H1 (cell line): ENCODE results near the gene FADS6. TPM values are rescaled to one million over a fixed set of nuclear protein-coding genes. Genes with fewer than 3 reads are reported as not detected.
A peak's percentile ranks its signal among the peaks of the same experiment; 100 is the strongest.

Source experiments
- CTCF ChIA-PET: fragments of 300-600 bp; sonication (Branson Sonifier 250); formaldehyde crosslinking; loops from one replicate; lab custom pipeline; 2021; ENCODE audit not compliant: partially characterized antibody; lab: Charles Lee
- POLR2A ChIA-PET: fragments of 300-600 bp; sonication (Branson Sonifier 250); formaldehyde crosslinking; loops from one replicate; lab custom pipeline; 2021; ENCODE audit warnings: inconsistent platforms; ENCODE audit not compliant: partially characterized antibody; lab: Charles Lee
- DNase-seq, 2 experiments: peaks; one replicate each; pipeline versions ENCODE4 v3.0.0 to v3.0.0-alpha.2; 2010 to 2022; ENCODE audit warnings: low spot score in 2 of 2, low read depth in 1 of 2, mixed read lengths in 1 of 2
- FAIRE-seq: peaks from 2 replicates; lab custom pipeline; 2011; peaks lifted over from hg19 to GRCh38; lab: Jason Lieb, UNC
- H2AFZ ChIP-seq: 2 replicates; pipeline ENCODE4 v1.8.1; 2012; ENCODE audit warnings: low read length, inconsistent platforms
- H2AK5ac ChIP-seq: 2 replicates; pipeline ENCODE4 v1.6.1; 2013; ENCODE audit warnings: low read depth, low read length
- H2BK120ac ChIP-seq: replicated peaks from 2 replicates; pipeline ENCODE3; 2013; ENCODE audit warnings: low read depth, low read length, inconsistent platforms
- H2BK12ac ChIP-seq: 2 replicates; pipeline ENCODE4 v1.6.1; 2013; ENCODE audit warnings: low read depth, low read length
- H2BK15ac ChIP-seq: 2 replicates; pipeline ENCODE4 v1.6.1; 2013; ENCODE audit warnings: low read length
- H2BK20ac ChIP-seq: 2 replicates; pipeline ENCODE4 v1.6.1; 2013; ENCODE audit warnings: low read length
- H2BK5ac ChIP-seq: 2 replicates; pipeline ENCODE4 v1.6.1; 2013; ENCODE audit warnings: low read depth, low read length
- H3K14ac ChIP-seq: 2 replicates; pipeline ENCODE4 v1.6.1; 2013; ENCODE audit warnings: inconsistent platforms; ENCODE audit not compliant: insufficient read length
- H3K18ac ChIP-seq: 2 replicates; pipeline ENCODE4 v1.6.1; 2013; ENCODE audit warnings: low read length; ENCODE audit errors: extremely low read depth
- H3K23ac ChIP-seq: 2 replicates; pipeline ENCODE4 v1.6.1; 2013; ENCODE audit warnings: inconsistent platforms; ENCODE audit not compliant: insufficient read length
- H3K23me2 ChIP-seq: 2 replicates; pipeline ENCODE4 v1.6.1; 2013; ENCODE audit warnings: low read depth, low read length
- H3K27ac ChIP-seq: 2 replicates; pipeline ENCODE4 v1.6.1; 2011; ENCODE audit warnings: low read depth, low read length, inconsistent platforms
- H3K27me3 ChIP-seq, 4 experiments: replicated peaks in 1 of 4; 1 replicate in 1 of 4; 2 replicates in 3 of 4; pipeline versions ENCODE4 v1.6.1 to v1.8.1; 2011 to 2013; ENCODE audit warnings: low read length in 3 of 4, mild to moderate bottlenecking in 3 of 4, inconsistent platforms in 2 of 4, mixed read lengths in 2 of 4, moderate library complexity in 1 of 4; ENCODE audit not compliant: control insufficient read depth in 3 of 4, insufficient read depth in 3 of 4; ENCODE audit errors: extremely low read depth in 1 of 4
- H3K36me3 ChIP-seq, 4 experiments: 2 replicates each; pipeline versions ENCODE4 v1.6.1 to v1.8.1; 2011 to 2013; ENCODE audit warnings: mild to moderate bottlenecking in 4 of 4, low read length in 3 of 4, moderate library complexity in 2 of 4, control low read depth in 1 of 4, inconsistent platforms in 1 of 4; ENCODE audit not compliant: insufficient read depth in 4 of 4, control insufficient read depth in 2 of 4
- H3K4ac ChIP-seq: replicated peaks from 2 replicates; pipeline ENCODE3; 2013; ENCODE audit warnings: low read length, low read depth, mixed read lengths, inconsistent platforms; ENCODE audit not compliant: insufficient read length
- H3K4me1 ChIP-seq, 4 experiments: replicated peaks in 1 of 4; 1 replicate in 1 of 4; 2 replicates in 3 of 4; pipeline versions ENCODE4 v1.6.1 to v1.8.1; 2011 to 2013; ENCODE audit warnings: low read length in 3 of 4, inconsistent platforms in 2 of 4, mixed read lengths in 1 of 4; ENCODE audit not compliant: insufficient read depth in 4 of 4, control insufficient read depth in 3 of 4
- H3K4me2 ChIP-seq, 2 experiments: 2 replicates each; pipeline versions ENCODE4 v1.6.1 to v1.8.1; 2011 to 2013; ENCODE audit warnings: low read depth in 2 of 2, low read length in 2 of 2, control low read depth in 1 of 2, inconsistent platforms in 1 of 2, mild to moderate bottlenecking in 1 of 2; ENCODE audit not compliant: insufficient read depth in 1 of 2
- H3K4me3 ChIP-seq, 4 experiments: fragments of 200-600, 300-600 bp in 1 of 4; sonication (generic), shearing (Covaris generic), sonication (Bioruptor Twin) in 1 of 4; 2 replicates each; pipeline versions ENCODE4 v1.5.1 to v1.8.1; 2011 to 2016; ENCODE audit warnings: low read length in 4 of 4, low read depth in 3 of 4, control low read depth in 2 of 4, inconsistent platforms in 2 of 4, mild to moderate bottlenecking in 2 of 4, mixed read lengths in 1 of 4, moderate library complexity in 1 of 4; ENCODE audit not compliant: insufficient read depth in 2 of 4; ENCODE audit errors: extremely low read depth in 1 of 4
- H3K56ac ChIP-seq: replicated peaks from 2 replicates; pipeline ENCODE3; 2013; ENCODE audit warnings: low read depth, mild to moderate bottlenecking, mixed read lengths, low read length, inconsistent platforms; ENCODE audit not compliant: insufficient read length
- H3K79me1 ChIP-seq: 2 replicates; pipeline ENCODE4 v1.6.1; 2013; ENCODE audit warnings: low read depth, low read length, control low read depth
- H3K79me2 ChIP-seq, 2 experiments: 2 replicates each; pipeline versions ENCODE4 v1.6.1 to v1.8.1; 2012 to 2013; ENCODE audit warnings: low read length in 2 of 2, mild to moderate bottlenecking in 2 of 2, inconsistent platforms in 1 of 2; ENCODE audit not compliant: insufficient read depth in 2 of 2, control insufficient read depth in 1 of 2
- H3K9ac ChIP-seq, 4 experiments: replicated peaks in 1 of 4; 1 replicate in 1 of 4; 2 replicates in 3 of 4; pipeline versions ENCODE4 v1.6.1 to v1.8.1; 2011 to 2013; ENCODE audit warnings: low read depth in 3 of 4, low read length in 3 of 4, control low read depth in 2 of 4, mild to moderate bottlenecking in 2 of 4, moderate library complexity in 2 of 4, inconsistent platforms in 1 of 4; ENCODE audit errors: extremely low read depth in 1 of 4
- H3K9me3 ChIP-seq, 2 experiments: 2 replicates each; pipeline versions ENCODE4 v1.6.1 to v1.8.1; 2012 to 2013; ENCODE audit warnings: mild to moderate bottlenecking in 2 of 2, moderate library complexity in 2 of 2, control low read depth in 1 of 2, inconsistent platforms in 1 of 2, low read depth in 1 of 2, low read length in 1 of 2, mixed read lengths in 1 of 2; ENCODE audit not compliant: insufficient read depth in 2 of 2
- H4K20me1 ChIP-seq, 2 experiments: replicated peaks in 1 of 2; 2 replicates each; pipeline versions ENCODE3 to v1.8.1; 2011 to 2013; ENCODE audit warnings: inconsistent platforms in 2 of 2, low read length in 2 of 2, mild to moderate bottlenecking in 1 of 2; ENCODE audit not compliant: insufficient read depth in 2 of 2, control insufficient read depth in 1 of 2
- H4K5ac ChIP-seq: 2 replicates; pipeline ENCODE4 v1.6.1; 2013; ENCODE audit warnings: low read length, low read depth, mixed read lengths, inconsistent platforms; ENCODE audit not compliant: insufficient read length
- H4K8ac ChIP-seq: 2 replicates; pipeline ENCODE4 v1.8.0; 2013; ENCODE audit warnings: mild to moderate bottlenecking, moderate library complexity, low read length, inconsistent platforms; ENCODE audit not compliant: insufficient read depth; ENCODE audit errors: extremely low read depth
- H4K91ac ChIP-seq: replicated peaks from 2 replicates; pipeline ENCODE3; 2013; ENCODE audit warnings: low read length, mixed read lengths, inconsistent platforms; ENCODE audit not compliant: insufficient read length
- ASH2L ChIP-seq: fragments of 200-600, 300-600 bp; sonication (generic); IDR thresholded peaks from one replicate; pipeline ENCODE4 v1.7.1; 2017; ENCODE audit warnings: low read length
- ATF3 ChIP-seq: IDR thresholded peaks from 2 replicates; pipeline ENCODE4 v1.6.1; 2011; ENCODE audit warnings: low read depth, mild to moderate bottlenecking, low read length; ENCODE audit not compliant: insufficient read depth
- BRCA1 ChIP-seq: IDR thresholded peaks from 2 replicates; pipeline ENCODE4 v1.6.1; 2012; ENCODE audit warnings: low read depth, low read length, improper control_type of control experiment
- JUN ChIP-seq: IDR thresholded peaks from 2 replicates; pipeline ENCODE4 v1.6.1; 2011; ENCODE audit warnings: low read depth, mild to moderate bottlenecking, improper control_type of control experiment, low read length
- NRF1 ChIP-seq: IDR thresholded peaks from 2 replicates; pipeline ENCODE4 v1.6.1; 2011; ENCODE audit warnings: mild to moderate bottlenecking, low read depth, low read length, improper control_type of control experiment
- RNF2 ChIP-seq: fragments of 200-900, 300-1000 bp; sonication (generic); IDR thresholded peaks from 2 replicates; pipeline ENCODE4 v1.7.1; 2016; ENCODE audit warnings: borderline replicate concordance, low read depth, mild to moderate bottlenecking, antibody characterized with exemption, low read length; ENCODE audit not compliant: poor library complexity, severe bottlenecking; ENCODE audit errors: missing control alignments
- TAF7 ChIP-seq: optimal IDR thresholded peaks from 2 replicates; pipeline ENCODE3; 2011; ENCODE audit warnings: low read depth, mild to moderate bottlenecking, inconsistent platforms, low read length, moderate library complexity, borderline replicate concordance
- TBP ChIP-seq: IDR thresholded peaks from 2 replicates; pipeline ENCODE4 v1.6.1; 2011; ENCODE audit warnings: low read depth, low read length, improper control_type of control experiment
- WGBS, 2 experiments: shearing (Covaris generic) in 1 of 2; methylation state at CpG; one replicate each; pipeline versions ENCODE4 v1.1.6 to v1.1.7; 2013 to 2015; ENCODE audit warnings: low lambda C conversion rate in 2 of 2, mixed read lengths in 2 of 2, inconsistent platforms in 1 of 2, low coverage in 1 of 2, missing lambda C conversion rate in 1 of 2; ENCODE audit not compliant: insufficient replicate concordance in 2 of 2, insufficient coverage in 1 of 2, insufficient read length in 1 of 2; ENCODE audit errors: extremely low coverage in 1 of 2, missing lambda C conversion rate in 1 of 2; 5-methylcytosine and 5-hydroxymethylcytosine counted together
- polyA plus RNA-seq, 7 experiments: library from polyadenylated mRNA; depleted of rRNA in 3 of 7; stranded (reverse) in 5 of 7; unstranded in 2 of 7; fragments of >200 nt in 5 of 7; fragments of 200-250 nt in 2 of 7; gene quantifications; 1 replicate in 5 of 7; 2 replicates in 1 of 7; 4 replicates in 1 of 7; pipeline versions ENCODE4 v1.2.1 to v1.2.3, GENCODE V29; 2011 to 2013; ENCODE audit warnings: missing spikeins in 2 of 7, mixed read lengths in 2 of 7
- total RNA-seq: library from RNA; stranded (reverse); fragmentation: NEBNext Ultra II Directional; extraction: Animal tissue kit (Norgen Biotek cat#: 25700); gene quantifications from 2 replicates; pipeline ENCODE4 v1.2.1, GENCODE V29; 2021

Gene FADS6
- total and polyA plus RNA-seq, 2 of the 8 experiments (the other 6 are each of a cell fraction or from before 2014, with no cell fraction given) = 0.56 to 2.5 TPM

GRCh38 chr17:74856112-74856511 lies 37.3 kb downstream of the FADS6 start:
- peaks cover 0 to 11% (median 5%) of the 10 kb centered on the region in 4 experiments; a peak in 5 of 7 replicates for H3K4me1 ChIP-seq
- no peak overlapping the region for H4K5ac ChIP-seq
- DNase-seq (no peak), FAIRE-seq (no peak)
- H4K8ac ChIP-seq = no peak overlapping the region; the same call in 1 of the 2 replicates
- H3K27ac ChIP-seq = no peak overlapping the region
- no peaks in the 10 kb centered on the region; a peak in 1 of 4 replicates for H3K9me3 ChIP-seq
- H4K20me1 ChIP-seq = peaks cover 2 to 6% of the 10 kb centered on the region in 2 experiments
- no peak overlapping the region for H2BK120ac ChIP-seq
- no peak overlapping the region for H3K9ac ChIP-seq
- no peak overlapping the region for H3K4me2 ChIP-seq
- no peak overlapping the region for H2BK20ac ChIP-seq
- 80% methylated on average over 7 of the region's 7 CpGs; no CpG with 5 or more reads in 1 of the 2 experiments for WGBS, 2 experiments
- no peak overlapping the region for H3K4me3 ChIP-seq
- no peaks in the 10 kb centered on the region for H3K79me1 ChIP-seq
- no peak overlapping the region for H3K56ac ChIP-seq
- H3K14ac ChIP-seq = no peak overlapping the region
- H3K23ac ChIP-seq = no peak overlapping the region
- no peak overlapping the region for H3K4ac ChIP-seq
- no peak overlapping the region for H2BK5ac ChIP-seq
- CTCF ChIA-PET = interaction anchor here (0.6 to 99.6 kb wide), 7 partner anchors 12 to 1044 kb away, joined by 3 to 2981 read pairs (median 3); partner anchors contain the start of genes FDXR, GRIN2C and NAT9
- peaks cover 0 to 10% (median 0%) of the 10 kb centered on the region in 4 experiments; a peak in 1 of 8 replicates for H3K36me3 ChIP-seq
- H3K18ac ChIP-seq = no peak overlapping the region
- H2BK12ac ChIP-seq = no peak overlapping the region
- H2AFZ ChIP-seq = no peak overlapping the region
- H2BK15ac ChIP-seq = 0 out of 2 replicates have a peak overlapping the region, but pooled peaks have one; percentile 2
- H3K79me2 ChIP-seq = no peaks in the 10 kb centered on the region
- H3K23me2 ChIP-seq = peaks cover 4% of the 10 kb centered on the region; the same call in 1 of the 2 replicates
- POLR2A ChIA-PET = interaction anchor here (0.8 to 1.0 kb wide), 2 partner anchors 107 to 184 kb away, joined by 3 read pairs; no protein-coding TSS in a partner anchor
- H2AK5ac ChIP-seq = no peak overlapping the region
- no peak overlapping the region for H4K91ac ChIP-seq
- TF ChIP-seq NRF1 (no peak), BRCA1 (no peak), TBP (no peak), JUN (no peak), ATF3 (no peak), RNF2 (no peak), TAF7 (no peak), ASH2L (no peak)
- H3K27me3 ChIP-seq = peaks cover 53 to 92% (median 83%) of the 10 kb centered on the region in 4 experiments
